Mononuclear cell (primary cell): Measurements from ENCODE around the gene ADNP. TPM values are rescaled to one million over a fixed set of nuclear protein-coding genes. Genes with fewer than 3 reads are reported as not detected.

ENCODE experiments used
- H3K27me3 ChIP-seq: 2 replicates; pipeline ENCODE4 v1.6.0; 2011; ENCODE audit warnings: low read length, control low read depth; ENCODE audit not compliant: insufficient read depth
- H3K4me1 ChIP-seq: 2 replicates; pipeline ENCODE4 v1.5.1; 2011; ENCODE audit warnings: mild to moderate bottlenecking, low read length, control low read depth; ENCODE audit not compliant: insufficient read depth
- H3K4me3 ChIP-seq: 2 replicates; pipeline ENCODE4 v1.5.1; 2011; ENCODE audit warnings: mild to moderate bottlenecking, low read length, moderate library complexity
- H3K9me3 ChIP-seq: 2 replicates; pipeline ENCODE4 v1.5.1; 2011; ENCODE audit warnings: low read depth, mild to moderate bottlenecking, control low read depth, low read length
- total RNA-seq: library from RNA; depleted of rRNA; stranded (reverse); fragments of >200 nt; gene quantifications from one replicate; pipeline ENCODE4 v1.2.3, GENCODE V29; 2012

Gene ADNP
- total RNA-seq, 1 donor = 44.5 TPM

GRCh38 chr20:50920997-50921396 is 10.2 kb downstream of the ADNP start:
- Histone ChIP-seq H3K4me1 (peaks cover 50% of the 10 kb centered on the region), H3K9me3 (no peaks in the 10 kb centered on the region), H3K27me3 (no peaks in the 10 kb centered on the region), H3K4me3 (no peak overlapping the region)

- Histone ChIP-seq H3K27me3 (no peaks in the 10 kb centered on the region), H3K9me3 (no peaks in the 10 kb centered on the region), H3K4me3 (no peak overlapping the region), H3K4me1 (peaks cover 50% of the 10 kb centered on the region)
Measured at GRCh38 chr20:50919567-50919966, 11.7 kb downstream of the ADNP start.

GRCh38 chr20:50918403-50918802 is 12.8 kb downstream of the ADNP start:
- H3K4me3 ChIP-seq = no peak overlapping the region
- H3K4me1 ChIP-seq = peaks cover 56% of the 10 kb centered on the region

GRCh38 chr20:50916934-50917333 is 14.3 kb downstream of the ADNP start:
- Histone ChIP-seq H3K4me1 (peaks cover 43% of the 10 kb centered on the region), H3K27me3 (no peaks in the 10 kb centered on the region), H3K9me3 (no peaks in the 10 kb centered on the region), H3K4me3 (no peak overlapping the region)

More at GRCh38 chr20:50918403-50918802, 12.8 kb downstream of the ADNP start:
- Histone ChIP-seq H3K27me3 (no peaks in the 10 kb centered on the region), H3K9me3 (no peaks in the 10 kb centered on the region)

GRCh38 chr20:50916257-50916656 is 15.0 kb downstream of the ADNP start:
- no peaks in the 10 kb centered on the region for H3K9me3 ChIP-seq
- H3K27me3 ChIP-seq = no peaks in the 10 kb centered on the region
- peaks cover 41% of the 10 kb centered on the region for H3K4me1 ChIP-seq
- no peak overlapping the region for H3K4me3 ChIP-seq

GRCh38 chr20:50915424-50915823 is 15.8 kb downstream of the ADNP start:
- peaks cover 45% of the 10 kb centered on the region for H3K4me1 ChIP-seq
- no peaks in the 10 kb centered on the region for H3K27me3 ChIP-seq
- no peaks in the 10 kb centered on the region for H3K9me3 ChIP-seq
- H3K4me3 ChIP-seq = no peak overlapping the region

GRCh38 chr20:50913690-50914375 is 17.4 kb downstream of the ADNP start:
- Histone ChIP-seq H3K4me1 (peaks cover 38% of the 10 kb centered on the region), H3K27me3 (no peaks in the 10 kb centered on the region), H3K9me3 (no peaks in the 10 kb centered on the region), H3K4me3 (no peak overlapping the region)

- no peak overlapping the region for H3K4me3 ChIP-seq
- no peaks in the 10 kb centered on the region for H3K27me3 ChIP-seq
- no peaks in the 10 kb centered on the region for H3K9me3 ChIP-seq
- H3K4me1 ChIP-seq = peaks cover 33% of the 10 kb centered on the region
Measured at GRCh38 chr20:50911716-50912115, 19.5 kb downstream of the ADNP start.

GRCh38 chr20:50911030-50911429 is 20.2 kb downstream of the ADNP start:
- no peaks in the 10 kb centered on the region for H3K9me3 ChIP-seq
- H3K4me1 ChIP-seq = peaks cover 26% of the 10 kb centered on the region
- H3K27me3 ChIP-seq = no peaks in the 10 kb centered on the region
- no peak overlapping the region for H3K4me3 ChIP-seq

- Histone ChIP-seq H3K4me1 (peaks cover 21% of the 10 kb centered on the region), H3K9me3 (no peaks in the 10 kb centered on the region), H3K27me3 (no peaks in the 10 kb centered on the region)
Measured at GRCh38 chr20:50909413-50909812, 21.8 kb downstream of the ADNP start.

GRCh38 chr20:50904067-50904570 is 27.1 kb downstream of the ADNP start:
- Histone ChIP-seq H3K4me1 (no peaks in the 10 kb centered on the region), H3K4me3 (no peak overlapping the region), H3K9me3 (no peaks in the 10 kb centered on the region), H3K27me3 (no peaks in the 10 kb centered on the region)

More at GRCh38 chr20:50909413-50909812, 21.8 kb downstream of the ADNP start:
- H3K4me3 ChIP-seq = no peak overlapping the region

GRCh38 chr20:50903353-50904051 is 27.7 kb downstream of the ADNP start:
- no peaks in the 10 kb centered on the region for H3K27me3 ChIP-seq

GRCh38 chr20:50901301-50901700 is 29.9 kb downstream of the ADNP start:
- Histone ChIP-seq H3K27me3 (no peaks in the 10 kb centered on the region), H3K4me3 (no peak overlapping the region), H3K9me3 (no peaks in the 10 kb centered on the region), H3K4me1 (no peaks in the 10 kb centered on the region)

More at GRCh38 chr20:50903353-50904051, 27.7 kb downstream of the ADNP start:
- Histone ChIP-seq H3K4me3 (no peak overlapping the region), H3K9me3 (no peaks in the 10 kb centered on the region), H3K4me1 (no peaks in the 10 kb centered on the region)

- H3K9me3 ChIP-seq = no peaks in the 10 kb centered on the region
- no peak overlapping the region for H3K4me3 ChIP-seq
- H3K27me3 ChIP-seq = no peaks in the 10 kb centered on the region
- H3K4me1 ChIP-seq = no peaks in the 10 kb centered on the region
Measured at GRCh38 chr20:50900261-50900660, 31.0 kb downstream of the ADNP start.

GRCh38 chr20:50898475-50898874 is 32.8 kb downstream of the ADNP start:
- Histone ChIP-seq H3K9me3 (no peaks in the 10 kb centered on the region), H3K4me1 (no peaks in the 10 kb centered on the region), H3K4me3 (no peak overlapping the region), H3K27me3 (no peaks in the 10 kb centered on the region)
